ENCODE data around the gene IVD.

DNA sequence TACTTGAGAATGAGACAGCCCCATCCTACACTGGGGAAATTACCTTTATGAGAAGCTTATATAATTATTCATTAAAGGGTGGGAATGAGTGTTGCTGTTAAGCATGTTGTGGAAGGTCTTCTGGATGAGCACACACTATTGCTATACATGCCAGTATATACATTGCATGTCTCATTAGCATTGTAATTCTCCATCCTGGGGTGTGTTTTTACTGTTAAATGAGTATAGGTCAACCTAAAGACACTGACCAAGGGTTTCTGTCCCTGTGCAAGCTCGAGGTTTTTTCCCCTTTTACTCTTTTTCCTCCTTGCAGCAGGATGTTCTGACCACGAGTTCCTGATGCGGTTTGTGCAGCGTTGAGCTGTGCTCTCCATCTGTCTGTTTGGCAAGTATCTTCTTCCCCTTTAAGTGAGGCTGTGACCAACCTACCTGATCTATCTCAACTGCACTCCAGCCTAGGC is 7.2 kb upstream of the IVD start:
- TF ChIP-seq, protein P1, sequence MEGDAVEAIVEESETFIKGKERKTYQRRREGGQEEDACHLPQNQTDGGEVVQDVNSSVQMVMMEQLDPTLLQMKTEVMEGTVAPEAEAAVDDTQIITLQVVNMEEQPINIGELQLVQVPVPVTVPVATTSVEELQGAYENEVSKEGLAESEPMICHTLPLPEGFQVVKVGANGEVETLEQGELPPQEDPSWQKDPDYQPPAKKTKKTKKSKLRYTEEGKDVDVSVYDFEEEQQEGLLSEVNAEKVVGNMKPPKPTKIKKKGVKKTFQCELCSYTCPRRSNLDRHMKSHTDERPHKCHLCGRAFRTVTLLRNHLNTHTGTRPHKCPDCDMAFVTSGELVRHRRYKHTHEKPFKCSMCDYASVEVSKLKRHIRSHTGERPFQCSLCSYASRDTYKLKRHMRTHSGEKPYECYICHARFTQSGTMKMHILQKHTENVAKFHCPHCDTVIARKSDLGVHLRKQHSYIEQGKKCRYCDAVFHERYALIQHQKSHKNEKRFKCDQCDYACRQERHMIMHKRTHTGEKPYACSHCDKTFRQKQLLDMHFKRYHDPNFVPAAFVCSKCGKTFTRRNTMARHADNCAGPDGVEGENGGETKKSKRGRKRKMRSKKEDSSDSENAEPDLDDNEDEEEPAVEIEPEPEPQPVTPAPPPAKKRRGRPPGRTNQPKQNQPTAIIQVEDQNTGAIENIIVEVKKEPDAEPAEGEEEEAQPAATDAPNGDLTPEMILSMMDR (IDR thresholded peaks at IDR 0.05), result no peak
- TF ChIP-seq POLR2A (IDR thresholded peaks at IDR 0.05; ENCODE audit: low read depth) (no peak), POLR2AphosphoS5 (IDR thresholded peaks at IDR 0.05) (no peak)

Measured in esophagus muscularis mucosa (tissue), 3 donors.